GM19397 (cell line): Measurements from ENCODE around the gene ENTREP3.
A peak's percentile ranks its signal among the peaks of the same experiment; 100 is the strongest.
"Not testable (repeated sequence)": the region's sequence is repeated elsewhere in the genome, so short reads cannot be mapped to it uniquely, and the experiment has no call there.

Experiments used
- ATAC-seq: cut with Tn5 transposase; IDR thresholded peaks from one replicate; pipeline ENCODE4 v1.9.1; 2021; ENCODE audit warnings: mild to moderate bottlenecking, moderate library complexity; ENCODE audit not compliant: unreplicated experiment

The ENTREP3 gene

GRCh38 chr1:155226188-155226909, 28.9 kb downstream of the ENTREP3 start:
- ATAC-seq: no peak

DNA sequence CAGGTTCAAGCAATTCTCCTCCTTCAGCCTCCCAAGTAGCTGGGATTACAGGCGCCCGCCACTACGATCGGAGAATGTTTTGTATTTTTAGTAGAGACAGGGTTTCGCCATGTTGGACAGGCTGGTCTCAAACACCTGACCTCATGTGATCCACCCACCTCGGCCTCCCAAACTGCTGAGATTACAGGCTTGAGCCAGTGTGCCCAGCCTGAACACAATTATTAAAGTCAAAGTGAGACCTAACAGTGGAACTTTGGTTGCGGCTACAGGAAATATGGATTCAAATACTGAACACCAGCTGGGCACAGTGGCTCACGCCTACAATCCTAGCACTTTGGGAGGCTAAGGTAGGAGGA, 29.9 kb downstream of the ENTREP3 start:
- not testable (repeated sequence) for ATAC-seq

DNA sequence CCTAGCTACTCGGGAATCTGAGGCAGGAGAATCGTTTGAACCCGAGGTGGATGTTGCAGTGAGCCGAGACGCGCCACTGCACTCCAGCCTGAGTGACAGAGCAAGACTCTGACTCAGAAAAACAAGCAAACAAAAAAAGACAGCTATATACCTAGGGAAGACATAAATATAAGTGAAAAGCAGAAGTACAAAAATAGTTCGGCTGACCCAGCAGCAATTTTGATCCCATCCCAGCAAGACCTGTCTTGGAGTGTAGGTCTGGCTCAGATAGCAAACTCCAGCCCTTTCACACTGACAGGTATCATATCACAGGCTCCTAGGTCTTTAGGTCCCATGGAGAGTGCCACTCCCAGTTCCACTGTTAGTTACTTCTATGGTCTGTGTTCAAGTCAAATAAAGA, 32.2 kb downstream of the ENTREP3 start:
- ATAC-seq: no peak

DNA sequence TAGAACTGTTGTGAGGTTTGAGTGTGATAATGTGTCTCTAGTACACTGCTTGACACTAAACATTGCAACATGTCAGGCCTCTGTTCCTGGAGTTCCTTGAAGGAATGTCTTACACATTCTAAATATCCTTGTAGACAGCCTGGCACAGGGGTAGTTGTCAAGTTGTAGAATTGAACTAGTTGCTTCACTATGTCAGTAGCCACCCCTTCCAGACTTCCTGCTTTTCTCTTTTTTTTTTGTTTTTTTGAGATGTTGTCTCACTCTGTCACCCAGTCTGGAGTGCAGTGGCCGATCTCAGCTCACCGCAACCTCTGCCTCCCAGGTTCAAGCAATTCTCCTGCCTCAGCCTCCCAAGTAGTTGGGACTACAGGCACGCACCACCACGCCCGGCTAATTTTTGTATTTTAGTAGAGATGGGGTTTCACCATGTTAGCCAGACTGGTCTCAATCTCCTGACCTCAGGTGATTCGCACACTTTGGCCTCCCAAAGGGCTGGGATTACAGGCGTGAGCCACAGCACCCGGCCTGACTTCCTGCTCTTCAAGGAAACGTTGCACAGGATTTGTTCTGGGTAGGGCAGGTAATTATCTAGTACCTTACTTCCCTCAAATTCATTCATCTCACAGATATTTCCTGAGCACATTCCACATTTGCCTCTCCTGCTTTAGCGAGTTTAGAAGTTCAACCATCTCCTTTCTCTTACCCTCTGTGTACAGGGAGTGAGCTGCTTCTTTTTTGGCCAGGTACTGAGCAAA, 34.9 kb downstream of the ENTREP3 start:
- ATAC-seq: not testable (repeated sequence)

DNA sequence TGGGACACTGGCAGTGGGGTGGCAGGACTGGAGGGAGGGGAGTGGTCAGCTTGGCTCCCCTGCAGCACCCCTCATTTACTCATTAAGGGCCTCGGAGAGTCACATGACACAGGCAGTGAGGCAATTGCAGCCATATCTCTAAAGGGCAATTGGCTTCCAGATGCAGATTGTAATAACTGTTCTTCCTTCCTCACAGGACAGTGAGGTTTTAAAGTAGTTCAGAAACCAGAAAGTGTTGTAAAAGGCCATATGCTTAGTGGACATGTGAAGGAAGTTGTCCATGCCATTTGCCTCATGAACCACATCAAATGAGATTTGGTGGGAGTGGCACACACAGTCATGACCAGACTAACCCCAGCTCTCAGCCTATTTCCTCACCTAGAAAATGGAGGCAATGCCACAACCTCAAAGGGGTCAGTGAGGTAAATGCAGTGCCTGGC, 35.7 kb downstream of the ENTREP3 start:
- ATAC-seq: no peak

- ATAC-seq: no peak
Observed at GRCh38 chr1:155218854-155219591, 36.3 kb downstream of the ENTREP3 start.

DNA sequence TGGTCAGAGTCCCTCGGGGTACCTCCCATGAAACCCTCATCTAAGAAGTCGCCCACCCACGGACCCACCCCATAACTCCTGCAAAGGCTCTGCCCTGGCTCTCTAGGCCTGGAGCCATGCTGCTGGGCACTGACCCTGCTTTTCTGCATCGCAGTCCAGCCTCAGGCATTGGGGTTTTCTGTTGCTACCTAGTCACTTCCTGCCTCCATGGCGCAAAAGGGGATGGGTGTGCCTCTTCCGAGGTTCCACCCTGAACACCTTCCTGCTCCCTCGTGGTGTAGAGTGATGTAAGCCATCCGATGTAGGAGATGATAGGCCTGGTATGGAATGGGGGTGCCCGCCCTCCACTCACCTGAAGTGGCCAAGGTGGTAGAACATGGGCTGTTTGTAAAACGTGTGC, 40.6 kb downstream of the ENTREP3 start:
- ATAC-seq: not testable (repeated sequence)

- not testable (repeated sequence) for ATAC-seq
Observed at GRCh38 chr1:155212051-155212440, 43.2 kb downstream of the ENTREP3 start.

- not testable (repeated sequence) for ATAC-seq
Observed at GRCh38 chr1:155211381-155212050, 43.8 kb downstream of the ENTREP3 start.

DNA sequence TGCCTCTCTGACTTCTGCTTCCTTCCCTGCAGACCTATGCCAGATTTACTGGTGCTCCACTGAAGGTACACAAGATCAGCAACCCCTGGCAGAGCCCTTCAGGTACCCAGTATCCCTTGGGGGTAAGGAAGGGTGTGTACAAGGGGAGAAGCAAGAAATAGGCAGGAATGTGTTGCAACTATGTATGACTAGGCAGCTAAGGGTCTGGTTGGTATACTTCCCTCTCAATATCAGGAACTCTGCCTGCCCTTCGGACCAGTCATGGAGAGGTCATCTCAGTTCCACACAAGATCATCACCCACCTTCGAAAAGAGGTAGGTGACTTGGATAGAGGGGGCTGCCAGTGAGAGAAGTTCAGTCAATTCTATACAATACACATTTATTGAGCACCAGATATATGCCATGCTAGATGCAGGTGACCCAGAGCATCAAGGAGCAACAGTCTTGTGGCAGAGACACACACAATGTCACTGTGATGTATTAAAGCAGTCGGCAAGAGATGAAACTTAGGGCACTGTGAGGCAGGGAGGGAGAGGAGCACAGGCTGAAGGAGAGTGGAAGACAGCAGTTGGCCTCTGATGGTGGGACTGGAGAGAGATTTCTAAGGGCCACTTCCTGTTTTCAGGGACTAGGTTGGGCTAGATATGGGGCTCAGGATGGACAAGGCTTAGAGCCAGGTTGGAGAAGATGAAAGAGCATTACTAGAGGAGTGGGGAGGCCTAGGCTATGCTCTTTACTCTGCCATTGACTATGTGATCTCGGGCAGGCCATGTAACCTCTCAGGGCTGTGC, 44.8 kb downstream of the ENTREP3 start:
- ATAC-seq: no peak

GRCh38 chr1:155209312-155209721, 46.0 kb downstream of the ENTREP3 start:
- no peak for ATAC-seq

DNA sequence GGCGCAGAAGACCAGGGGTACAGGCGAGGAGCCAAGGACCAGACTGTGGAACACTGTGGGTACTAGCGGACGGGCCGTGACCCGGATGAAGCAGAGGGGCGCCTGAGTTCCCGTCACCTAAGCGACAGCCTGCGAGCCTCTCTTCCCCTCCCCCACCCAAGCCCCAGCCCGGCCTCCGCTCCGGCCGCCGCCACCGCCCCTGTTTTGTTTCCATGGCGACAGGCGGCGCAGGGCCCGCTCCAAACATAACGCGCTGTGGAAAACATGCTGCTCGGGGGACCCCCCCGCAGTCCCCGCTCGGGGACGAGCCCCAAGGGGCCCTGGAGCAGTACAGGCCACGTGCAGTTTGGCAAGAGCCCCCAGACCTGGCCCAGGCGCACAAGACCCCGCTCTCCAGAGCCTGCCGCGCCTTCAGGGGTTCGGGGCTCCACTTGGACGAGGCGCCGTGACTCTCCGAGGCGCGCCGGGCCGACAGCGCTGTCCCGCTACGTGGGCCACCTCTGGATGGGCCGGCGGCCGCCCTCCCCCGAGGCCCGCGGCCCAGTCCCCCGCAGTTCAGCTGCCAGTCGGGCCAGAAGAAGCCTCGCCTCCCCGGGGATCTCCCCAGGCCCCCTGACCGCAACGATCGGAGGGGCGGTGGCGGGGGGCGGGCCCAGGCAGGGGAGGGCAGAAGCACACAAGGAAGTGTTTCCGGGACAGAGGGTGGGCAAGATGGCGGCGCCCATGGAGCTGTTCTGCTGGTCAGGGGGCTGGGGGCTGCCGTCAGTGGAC, 46.6 kb downstream of the ENTREP3 start, which contains the start of gene MTX1:
MTX1 (plus strand) TSS at position 155 of the 771 bp plus-strand sequence; CDS start at position 265, 110 bp downstream.
- peak; percentile 77 for ATAC-seq

DNA sequence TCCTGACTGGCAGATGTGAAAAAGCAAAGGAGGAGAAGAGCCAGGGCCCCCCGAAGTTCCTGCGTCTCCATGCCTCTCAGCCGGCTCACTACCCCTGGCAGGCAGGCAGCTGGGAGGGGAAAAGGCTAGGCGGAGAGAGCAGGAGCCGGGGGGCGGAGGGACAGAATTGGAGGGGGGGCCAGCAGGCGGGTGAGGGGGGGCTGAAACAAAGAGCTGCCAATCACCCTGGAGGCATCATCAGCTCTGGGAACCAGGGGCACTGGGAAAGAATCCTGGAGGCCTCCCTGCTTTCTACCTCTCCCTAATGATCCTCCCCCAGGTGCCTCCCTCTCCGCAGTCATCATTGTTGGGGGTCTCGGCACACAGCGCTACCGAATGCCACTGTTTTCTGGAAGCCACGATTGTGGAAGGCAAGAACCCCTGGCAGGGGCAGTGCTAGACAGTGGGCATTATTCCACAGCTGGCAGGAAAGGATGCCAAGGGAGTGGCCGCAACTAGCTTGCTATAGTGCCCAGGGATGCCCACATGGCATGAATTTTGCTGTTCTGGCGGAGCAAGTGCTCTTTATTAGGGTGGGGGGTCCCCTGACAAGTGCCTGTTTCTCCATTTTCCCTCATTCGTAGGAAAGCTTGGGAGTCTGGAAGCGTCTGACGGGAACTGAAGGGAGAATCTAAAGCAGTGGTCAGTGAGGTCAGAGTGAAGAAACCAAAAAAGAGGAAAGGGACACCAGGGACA, 47.3 kb downstream of the ENTREP3 start, which contains the start of gene THBS3:
THBS3 (minus strand) TSS at position 92 of the 735 bp plus-strand sequence; CDS start at position 71, 21 bp downstream.
- ATAC-seq: no peak

DNA sequence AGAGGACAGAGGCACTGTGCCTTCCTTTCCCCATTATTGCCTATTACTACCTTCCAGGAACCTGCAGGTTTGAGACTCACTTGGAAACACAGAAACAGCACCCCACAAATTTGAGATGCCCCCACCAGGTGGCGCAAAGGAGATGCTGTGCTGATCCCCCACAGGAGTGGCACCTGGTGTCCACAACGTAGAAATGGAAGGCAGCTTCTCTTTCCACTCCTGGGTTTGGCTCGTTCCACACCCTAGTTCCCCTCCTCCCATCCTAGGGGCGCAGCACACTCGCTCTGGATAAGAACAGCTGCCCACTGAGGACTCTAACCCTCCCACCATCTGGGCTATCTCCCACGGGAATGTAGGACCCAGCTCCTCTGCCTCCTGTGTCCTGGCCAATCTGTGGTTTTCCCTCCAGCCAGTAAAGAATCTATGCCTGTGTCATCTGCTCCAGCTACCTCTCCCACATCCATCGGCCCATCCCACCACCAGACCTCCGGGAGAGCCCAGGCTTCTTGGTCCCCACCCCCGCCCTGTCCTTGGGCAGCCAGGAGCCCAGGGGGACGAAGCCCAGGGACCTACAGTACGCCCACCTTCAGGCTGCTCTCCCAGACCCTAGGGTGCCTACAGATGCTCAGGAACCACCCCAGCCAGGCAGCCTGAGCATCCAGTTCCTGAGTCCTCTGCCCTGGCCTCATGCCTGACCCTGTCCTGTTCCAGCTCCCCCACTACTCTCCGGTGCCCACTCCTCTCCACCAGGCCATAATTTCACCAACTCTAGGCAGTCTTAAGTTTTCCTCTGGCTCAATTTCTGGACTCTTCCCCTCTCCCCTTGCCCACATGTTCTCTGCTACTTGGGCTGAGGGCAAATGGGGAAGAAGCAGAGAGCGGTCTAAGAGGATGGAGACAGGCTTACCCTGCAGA, 48.1 kb downstream of the ENTREP3 start:
- no peak for ATAC-seq

GRCh38 chr1:155205969-155206593, 49.2 kb downstream of the ENTREP3 start:
- no peak for ATAC-seq

- ATAC-seq: no peak
Observed at GRCh38 chr1:155205035-155205434, 50.2 kb downstream of the ENTREP3 start.
